Testis (tissue), 2 donors: Measurements from ENCODE around the gene APPL1.

ENCODE experiments used
- POLR2A ChIP-seq: fragments of 450-650 bp; IDR thresholded peaks from one replicate; pipeline ENCODE4 v1.6.1; 2017; ENCODE audit warnings: antibody characterized with exemption, mild to moderate bottlenecking, moderate library complexity
- TF ChIP-seq, protein P1 (sequence below), 3 experiments: fragments of 450-650 bp in 2 of 3; fragments of 200-600 bp in 1 of 3; sonication (generic) in 1 of 3; IDR thresholded peaks; one replicate each; pipeline ENCODE4 v1.5.1; 2016 to 2019; ENCODE audit warnings: antibody characterized with exemption in 3 of 3, mild to moderate bottlenecking in 2 of 3, moderate library complexity in 1 of 3

DNA sequence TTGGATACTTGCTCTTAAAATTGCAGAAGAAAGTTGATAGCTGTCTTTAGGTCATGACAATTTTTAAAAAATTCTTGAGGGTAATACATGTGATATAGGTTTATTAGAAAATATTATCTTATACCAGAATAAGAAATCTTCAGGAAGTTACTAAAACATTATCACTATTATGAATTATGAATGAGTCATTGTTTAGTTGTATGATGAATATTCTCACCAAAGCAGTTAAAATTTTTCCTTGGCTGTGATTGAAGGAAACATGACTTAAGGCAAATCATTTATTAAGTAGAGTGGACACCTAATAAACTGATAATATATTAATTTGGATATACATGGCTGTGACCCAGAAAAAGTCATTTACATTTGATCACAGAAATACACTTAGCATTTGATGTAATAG is 30.1 kb downstream of the APPL1 start:
- TF ChIP-seq, protein P1, sequence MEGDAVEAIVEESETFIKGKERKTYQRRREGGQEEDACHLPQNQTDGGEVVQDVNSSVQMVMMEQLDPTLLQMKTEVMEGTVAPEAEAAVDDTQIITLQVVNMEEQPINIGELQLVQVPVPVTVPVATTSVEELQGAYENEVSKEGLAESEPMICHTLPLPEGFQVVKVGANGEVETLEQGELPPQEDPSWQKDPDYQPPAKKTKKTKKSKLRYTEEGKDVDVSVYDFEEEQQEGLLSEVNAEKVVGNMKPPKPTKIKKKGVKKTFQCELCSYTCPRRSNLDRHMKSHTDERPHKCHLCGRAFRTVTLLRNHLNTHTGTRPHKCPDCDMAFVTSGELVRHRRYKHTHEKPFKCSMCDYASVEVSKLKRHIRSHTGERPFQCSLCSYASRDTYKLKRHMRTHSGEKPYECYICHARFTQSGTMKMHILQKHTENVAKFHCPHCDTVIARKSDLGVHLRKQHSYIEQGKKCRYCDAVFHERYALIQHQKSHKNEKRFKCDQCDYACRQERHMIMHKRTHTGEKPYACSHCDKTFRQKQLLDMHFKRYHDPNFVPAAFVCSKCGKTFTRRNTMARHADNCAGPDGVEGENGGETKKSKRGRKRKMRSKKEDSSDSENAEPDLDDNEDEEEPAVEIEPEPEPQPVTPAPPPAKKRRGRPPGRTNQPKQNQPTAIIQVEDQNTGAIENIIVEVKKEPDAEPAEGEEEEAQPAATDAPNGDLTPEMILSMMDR (IDR thresholded peaks at IDR 0.05) = no peak
- TF ChIP-seq POLR2A = no peak
